Fibroblast of lung (primary cell): ENCODE measurements around the gene FGF13.

Source experiments
- CTCF ChIP-seq, 2 donors: IDR thresholded peaks in 1 of 2; conservative IDR thresholded peaks in 1 of 2; 1 replicate in 1 of 2; 2 replicates in 1 of 2; pipeline ENCODE4 v1.5.1; 2011 to 2012; ENCODE audit warnings: low read length in 2 of 2, control low read depth in 1 of 2, inconsistent platforms in 1 of 2, low read depth in 1 of 2, mild to moderate bottlenecking in 1 of 2
- EZH2 ChIP-seq: IDR thresholded peaks from 2 replicates; pipeline ENCODE4 v1.5.1; 2012; ENCODE audit warnings: low read length, control low read depth, mild to moderate bottlenecking; ENCODE audit errors: missing control alignments

DNA sequence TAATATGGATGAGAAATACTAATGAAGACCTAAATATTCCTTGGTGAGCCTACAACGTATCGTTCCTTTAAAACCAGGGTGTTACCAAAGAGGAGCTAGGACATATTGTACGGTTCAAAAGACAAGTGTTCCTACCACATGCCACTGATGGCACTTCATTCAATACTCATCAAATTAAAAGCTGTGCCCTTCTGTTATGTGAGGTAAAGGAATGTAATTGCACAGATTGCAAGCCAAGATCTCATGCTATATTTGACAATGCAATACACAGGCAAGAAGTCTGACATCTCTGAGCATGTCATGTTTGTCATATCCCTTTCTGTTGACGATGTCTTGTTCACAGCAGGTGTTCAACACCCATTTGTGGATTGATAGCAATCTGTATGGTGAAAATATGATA is 6.9 kb downstream of the FGF13 start:
- TF ChIP-seq CTCF (conservative IDR thresholded peaks at IDR 0.05 in 1 of 2, IDR thresholded peaks at IDR 0.05 in 1 of 2; ENCODE audit: low read depth in 1 of 2, low read length in 2 of 2) (no peak), EZH2 (no peak)
